ENCODE data around the gene DTX4.
A peak's percentile ranks its signal among the peaks of the same experiment; 100 is the strongest.

DTX4 gene

GRCh38 chr11:59152312-59152951, 19.5 kb upstream of the DTX4 start:
- H3K36me3 ChIP-seq (ENCODE audit: insufficient read depth, low read length), result no peaks in the 10 kb centered on the region

DNA sequence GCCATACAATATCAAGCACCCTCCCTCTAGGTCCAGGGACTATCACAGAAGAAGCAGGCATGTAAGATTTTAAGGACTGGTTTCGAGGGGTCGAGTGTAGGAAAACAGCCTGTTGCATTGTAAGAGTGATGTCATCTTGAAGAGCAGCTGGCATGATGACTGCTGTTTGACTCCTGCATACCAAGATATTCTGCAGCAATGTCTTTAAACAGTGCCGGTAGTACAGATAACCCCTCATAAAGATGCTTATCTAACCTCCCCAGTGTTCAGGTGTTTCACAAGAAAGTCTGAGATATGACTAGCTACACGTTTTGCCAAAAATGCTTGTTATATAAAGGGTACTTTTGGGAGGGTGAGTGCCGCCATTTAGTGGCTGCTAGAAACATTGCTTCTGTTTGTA, 17.3 kb upstream of the DTX4 start:
- H3K36me3 ChIP-seq (ENCODE audit: insufficient read depth, low read length), result no peaks in the 10 kb centered on the region
- H3K4me1 ChIP-seq (ENCODE audit: insufficient read depth, low read length), result no peaks in the 10 kb centered on the region
- no peaks in the 10 kb centered on the region for H3K9me3 ChIP-seq (ENCODE audit: control insufficient read depth, insufficient read depth, low read length)
- H3K9ac ChIP-seq (ENCODE audit: low read depth, low read length), result no peak overlapping the region

More at GRCh38 chr11:59152312-59152951, 19.5 kb upstream of the DTX4 start:
- Histone ChIP-seq H3K4me1 (ENCODE audit: insufficient read depth, low read length) (no peaks in the 10 kb centered on the region), H3K9me3 (ENCODE audit: control insufficient read depth, insufficient read depth, low read length) (no peaks in the 10 kb centered on the region), H3K9ac (ENCODE audit: low read depth, low read length) (no peak overlapping the region)

- Histone ChIP-seq H3K36me3 (ENCODE audit: insufficient read depth, low read length) (no peaks in the 10 kb centered on the region), H3K4me1 (ENCODE audit: insufficient read depth, low read length) (no peaks in the 10 kb centered on the region), H3K9me3 (ENCODE audit: control insufficient read depth, insufficient read depth, low read length) (no peaks in the 10 kb centered on the region), H3K9ac (ENCODE audit: low read depth, low read length) (no peak overlapping the region)
Observed at GRCh38 chr11:59157433-59157832, 14.5 kb upstream of the DTX4 start.

- H3K36me3 ChIP-seq (ENCODE audit: insufficient read depth, low read length), result no peaks in the 10 kb centered on the region
- H3K4me1 ChIP-seq (ENCODE audit: insufficient read depth, low read length), result no peaks in the 10 kb centered on the region
- H3K9ac ChIP-seq (ENCODE audit: low read depth, low read length), result no peak overlapping the region
- no peaks in the 10 kb centered on the region for H3K9me3 ChIP-seq (ENCODE audit: control insufficient read depth, insufficient read depth, low read length)
Observed at GRCh38 chr11:59158206-59159068, 13.5 kb upstream of the DTX4 start.

- H3K9ac ChIP-seq (ENCODE audit: low read depth, low read length), result no peak overlapping the region
- H3K9me3 ChIP-seq (ENCODE audit: control insufficient read depth, insufficient read depth, low read length), result no peaks in the 10 kb centered on the region
- H3K36me3 ChIP-seq (ENCODE audit: insufficient read depth, low read length), result no peaks in the 10 kb centered on the region
- H3K4me1 ChIP-seq (ENCODE audit: insufficient read depth, low read length), result no peaks in the 10 kb centered on the region
Observed at GRCh38 chr11:59164028-59164427, 7.9 kb upstream of the DTX4 start.

DNA sequence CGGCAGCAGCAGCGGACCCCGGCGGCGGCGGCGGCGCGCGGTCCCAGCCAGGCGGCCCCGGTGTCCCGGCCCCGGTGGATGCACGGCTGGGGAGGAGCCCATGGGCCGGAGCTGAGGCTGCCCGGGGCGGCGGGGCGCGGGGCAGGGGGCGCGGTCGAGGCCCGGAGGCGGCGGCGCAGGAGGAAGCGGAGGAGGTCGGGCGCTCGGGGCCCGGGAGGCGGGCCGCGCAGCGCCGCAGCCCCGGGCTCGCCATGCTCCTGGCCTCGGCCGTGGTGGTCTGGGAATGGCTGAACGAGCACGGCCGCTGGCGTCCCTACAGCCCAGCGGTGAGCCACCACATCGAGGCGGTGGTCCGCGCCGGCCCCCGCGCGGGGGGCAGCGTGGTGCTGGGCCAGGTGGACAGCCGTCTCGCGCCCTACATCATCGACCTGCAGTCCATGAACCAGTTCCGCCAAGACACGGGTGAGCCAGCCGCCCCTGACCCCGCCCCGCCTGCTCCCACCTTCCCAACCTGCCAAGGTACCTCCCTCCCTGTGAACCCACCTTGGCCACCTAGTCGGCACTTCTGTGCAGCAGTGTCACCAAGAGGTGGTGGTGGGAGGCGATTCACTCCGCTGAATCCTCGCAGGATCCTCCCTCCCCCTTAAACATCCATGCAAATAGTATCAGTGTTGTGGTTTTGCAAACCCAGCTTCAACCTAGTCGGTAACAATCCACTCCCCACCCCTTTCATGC, 580 bp downstream of the DTX4 start:
- Histone ChIP-seq H3K4me1 (ENCODE audit: insufficient read depth, low read length) (peaks cover 15% of the 10 kb centered on the region), H3K9ac (ENCODE audit: low read depth, low read length) (peak overlapping the region; percentile 96), H3K36me3 (ENCODE audit: insufficient read depth, low read length) (no peaks in the 10 kb centered on the region), H3K9me3 (ENCODE audit: control insufficient read depth, insufficient read depth, low read length) (no peaks in the 10 kb centered on the region)

- H3K9ac ChIP-seq (ENCODE audit: low read depth, low read length), result peak overlapping the region; percentile 96; the same call in 1 of the 2 replicates
- no peaks in the 10 kb centered on the region for H3K36me3 ChIP-seq (ENCODE audit: insufficient read depth, low read length)
- H3K4me1 ChIP-seq (ENCODE audit: insufficient read depth, low read length), result peaks cover 15% of the 10 kb centered on the region
- H3K9me3 ChIP-seq (ENCODE audit: control insufficient read depth, insufficient read depth, low read length), result no peaks in the 10 kb centered on the region
Observed at GRCh38 chr11:59173080-59173963, 1.4 kb downstream of the DTX4 start.

DNA sequence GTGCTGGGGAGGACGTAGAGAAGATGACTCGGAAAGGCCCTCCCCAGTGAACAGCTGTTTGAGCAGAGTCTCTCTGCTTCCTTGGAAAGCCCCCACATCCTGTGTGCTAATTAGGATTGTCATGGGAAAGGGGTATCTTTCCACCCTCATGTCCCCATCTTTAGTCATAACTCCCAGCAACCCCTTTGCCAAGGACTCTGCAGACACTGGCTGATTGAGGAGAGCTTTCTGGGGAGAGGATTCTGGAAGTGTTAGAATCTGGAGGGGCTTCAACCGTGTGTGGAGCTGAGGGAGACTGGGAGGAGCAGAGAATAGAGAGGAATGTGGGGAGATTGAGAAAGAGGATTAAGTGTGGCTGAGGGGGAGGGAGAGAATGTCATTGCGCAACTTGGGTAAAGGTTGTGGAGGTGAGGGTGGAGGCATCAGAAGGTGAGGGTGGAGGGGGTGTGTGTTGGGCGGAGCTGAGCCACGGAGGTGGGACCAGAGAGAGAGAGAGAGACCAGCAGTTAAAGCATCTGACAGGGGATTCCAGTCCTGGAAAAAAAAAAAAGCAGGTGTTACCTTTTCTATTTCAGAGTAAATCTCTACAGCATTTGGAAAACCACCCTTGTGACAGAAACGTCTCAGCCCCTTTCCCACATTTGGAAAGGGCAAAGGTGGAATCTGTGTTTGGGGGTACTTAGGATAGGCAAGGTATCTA, 2.2 kb downstream of the DTX4 start:
- Histone ChIP-seq H3K9ac (ENCODE audit: low read depth, low read length) (peak overlapping the region; percentile 96; the same call in 1 of the 2 replicates), H3K9me3 (ENCODE audit: control insufficient read depth, insufficient read depth, low read length) (peaks cover 1% of the 10 kb centered on the region)

DNA sequence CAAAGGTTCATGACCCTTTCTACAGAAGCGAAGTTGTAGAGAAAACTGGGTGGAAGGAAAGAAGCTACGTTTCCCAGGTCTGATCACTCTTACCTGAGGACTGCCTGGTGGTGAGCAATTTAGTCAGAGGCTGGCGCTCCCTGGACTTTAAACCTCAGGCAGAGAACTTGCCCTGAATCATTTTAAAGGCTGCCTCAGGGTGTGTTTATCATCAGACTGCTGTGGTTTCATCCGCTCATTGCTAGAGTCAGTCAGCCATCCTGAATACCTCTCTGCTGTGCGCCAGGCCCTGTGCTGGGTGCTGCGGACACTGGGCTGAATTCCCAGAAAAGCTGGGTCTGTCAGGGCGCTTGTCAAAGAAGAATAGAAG, 2.7 kb downstream of the DTX4 start:
- H3K9me3 ChIP-seq (ENCODE audit: control insufficient read depth, insufficient read depth, low read length), result peaks cover 5% of the 10 kb centered on the region
- no peaks in the 10 kb centered on the region for H3K36me3 ChIP-seq (ENCODE audit: insufficient read depth, low read length)
- H3K9ac ChIP-seq (ENCODE audit: low read depth, low read length), result peak overlapping the region; percentile 96; the same call in 1 of the 2 replicates
- H3K4me1 ChIP-seq (ENCODE audit: insufficient read depth, low read length), result peaks cover 15% of the 10 kb centered on the region

More for the DNA sequence above, 2.2 kb downstream of the DTX4 start:
- H3K4me1 ChIP-seq (ENCODE audit: insufficient read depth, low read length), result peaks cover 15% of the 10 kb centered on the region
- H3K36me3 ChIP-seq (ENCODE audit: insufficient read depth, low read length), result no peaks in the 10 kb centered on the region

- peaks cover 6% of the 10 kb centered on the region for H3K9me3 ChIP-seq (ENCODE audit: control insufficient read depth, insufficient read depth, low read length)
- H3K9ac ChIP-seq (ENCODE audit: low read depth, low read length), result no peak overlapping the region
- H3K4me1 ChIP-seq (ENCODE audit: insufficient read depth, low read length), result peaks cover 15% of the 10 kb centered on the region
Observed at GRCh38 chr11:59175091-59175501, 3.2 kb downstream of the DTX4 start.

GRCh38 chr11:59176330-59176729, 4.4 kb downstream of the DTX4 start:
- Histone ChIP-seq H3K36me3 (ENCODE audit: insufficient read depth, low read length) (no peaks in the 10 kb centered on the region), H3K4me1 (ENCODE audit: insufficient read depth, low read length) (peaks cover 15% of the 10 kb centered on the region), H3K9ac (ENCODE audit: low read depth, low read length) (no peak overlapping the region), H3K9me3 (ENCODE audit: control insufficient read depth, insufficient read depth, low read length) (peaks cover 6% of the 10 kb centered on the region)

More at GRCh38 chr11:59175091-59175501, 3.2 kb downstream of the DTX4 start:
- no peaks in the 10 kb centered on the region for H3K36me3 ChIP-seq (ENCODE audit: insufficient read depth, low read length)

GRCh38 chr11:59178402-59178801, 6.5 kb downstream of the DTX4 start:
- peaks cover 6% of the 10 kb centered on the region for H3K9me3 ChIP-seq (ENCODE audit: control insufficient read depth, insufficient read depth, low read length)
- H3K36me3 ChIP-seq (ENCODE audit: insufficient read depth, low read length), result peaks cover 4% of the 10 kb centered on the region; the same call in 1 of the 2 replicates
- H3K4me1 ChIP-seq (ENCODE audit: insufficient read depth, low read length), result peaks cover 15% of the 10 kb centered on the region

DNA sequence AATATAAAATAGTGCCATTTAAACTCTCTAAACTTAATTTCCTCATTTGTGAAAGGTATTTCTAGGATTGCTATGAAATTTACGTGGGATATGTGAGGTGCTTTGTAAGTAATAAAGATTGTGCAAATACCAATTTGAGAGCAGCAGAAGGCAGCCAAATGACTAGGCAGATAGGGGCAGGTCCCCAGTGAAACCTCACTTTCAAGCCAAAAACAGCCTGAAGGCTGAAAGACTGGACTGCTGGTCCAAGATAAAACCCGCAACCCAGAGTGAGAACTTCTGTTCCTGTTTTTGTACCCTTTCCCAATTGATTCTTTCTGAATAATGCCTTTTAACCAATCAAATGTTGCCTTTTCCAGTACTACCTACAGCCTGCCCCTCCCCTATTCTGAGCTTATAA, 7.2 kb downstream of the DTX4 start:
- Histone ChIP-seq H3K9ac (ENCODE audit: low read depth, low read length) (no peak overlapping the region), H3K4me1 (ENCODE audit: insufficient read depth, low read length) (peaks cover 15% of the 10 kb centered on the region), H3K9me3 (ENCODE audit: control insufficient read depth, insufficient read depth, low read length) (peaks cover 6% of the 10 kb centered on the region), H3K36me3 (ENCODE audit: insufficient read depth, low read length) (peaks cover 6% of the 10 kb centered on the region; the same call in 1 of the 2 replicates)

More at GRCh38 chr11:59178402-59178801, 6.5 kb downstream of the DTX4 start:
- H3K9ac ChIP-seq (ENCODE audit: low read depth, low read length), result no peak overlapping the region
